GM12878 (cell line): ENCODE data around the gene OSM.

ENCODE experiments used
- CTCF ChIP-seq, 3 experiments: IDR thresholded peaks in 2 of 3; conservative IDR thresholded peaks in 1 of 3; 2 replicates each; pipeline ENCODE4 v1.5.1; 2011; ENCODE audit warnings: low read depth in 3 of 3, low read length in 3 of 3, mild to moderate bottlenecking in 3 of 3, control low read depth in 2 of 3, moderate library complexity in 2 of 3, inconsistent platforms in 1 of 3, mixed read lengths in 1 of 3; ENCODE audit not compliant: control insufficient read depth in 2 of 3, insufficient read depth in 1 of 3; ENCODE audit errors: extremely low read depth in 1 of 3
- EZH2 ChIP-seq: IDR thresholded peaks from 2 replicates; pipeline ENCODE4 v1.6.1; 2012; ENCODE audit warnings: low read depth, mild to moderate bottlenecking, control low read depth, inconsistent platforms, low read length, borderline replicate concordance; ENCODE audit not compliant: control insufficient read depth
- GABPA ChIP-seq: IDR thresholded peaks from 2 replicates; pipeline ENCODE4 v1.6.1; 2014; ENCODE audit warnings: antibody characterized with exemption, low read depth, mild to moderate bottlenecking, inconsistent platforms
- HDAC2 ChIP-seq: fragments of 200-600 bp; sonication (generic); IDR thresholded peaks from 2 replicates; pipeline ENCODE4 v1.6.1; 2017
- RAD21 ChIP-seq: IDR thresholded peaks from 2 replicates; pipeline ENCODE4 v1.6.1; 2011; ENCODE audit warnings: mild to moderate bottlenecking, low read depth, low read length, moderate library complexity; ENCODE audit not compliant: insufficient read depth

GRCh38 chr22:30223303-30223702 is 43.3 kb downstream of the OSM start:
- TF ChIP-seq CTCF (IDR thresholded peaks at IDR 0.05 in 2 of 3, conservative IDR thresholded peaks at IDR 0.05 in 1 of 3; ENCODE audit: control insufficient read depth in 2 of 3, extremely low read depth in 1 of 3, insufficient read depth in 1 of 3, low read depth in 3 of 3, low read length in 3 of 3): no peak
- no peak for TF ChIP-seq EZH2
- TF ChIP-seq HDAC2: no peak
- no peak for TF ChIP-seq RAD21
- TF ChIP-seq GABPA: no peak
